Neuronal stem cell (in vitro differentiated cells): ENCODE data around the gene TNFRSF4.

Experiments used
- DNase-seq: peaks from one replicate; pipeline ENCODE4 v3.0.0-alpha.2; 2013; ENCODE audit warnings: low spot score
- H2AFZ ChIP-seq: one replicate; pipeline ENCODE4 v1.6.1; 2013; ENCODE audit warnings: mild to moderate bottlenecking, low read length, inconsistent platforms
- H2AK5ac ChIP-seq: 2 replicates; pipeline ENCODE4 v1.6.1; 2013; ENCODE audit warnings: low read depth, mild to moderate bottlenecking, inconsistent platforms, low read length, moderate library complexity, mixed read lengths
- H2BK120ac ChIP-seq: 2 replicates; pipeline ENCODE4 v1.6.1; 2013; ENCODE audit warnings: low read depth, mild to moderate bottlenecking, inconsistent platforms, low read length, moderate library complexity, mixed read lengths
- H2BK12ac ChIP-seq: one replicate; pipeline ENCODE4 v1.6.1; 2013; ENCODE audit warnings: low read length, inconsistent platforms
- H2BK15ac ChIP-seq: 2 replicates; pipeline ENCODE4 v1.6.1; 2013; ENCODE audit warnings: mild to moderate bottlenecking, low read length, inconsistent platforms, mixed read lengths
- H2BK5ac ChIP-seq: one replicate; pipeline ENCODE4 v1.6.1; 2013; ENCODE audit warnings: inconsistent platforms, mild to moderate bottlenecking, low read length, moderate library complexity
- H3K14ac ChIP-seq: one replicate; pipeline ENCODE4 v1.6.1; 2013; ENCODE audit warnings: low read length, inconsistent platforms
- H3K18ac ChIP-seq: 2 replicates; pipeline ENCODE4 v1.6.1; 2013; ENCODE audit warnings: low read length, inconsistent platforms
- H3K23ac ChIP-seq: 2 replicates; pipeline ENCODE4 v1.6.1; 2013; ENCODE audit warnings: low read depth, mild to moderate bottlenecking, mixed read lengths, low read length, inconsistent platforms; ENCODE audit not compliant: poor library complexity
- H3K27ac ChIP-seq: replicated peaks from 3 replicates; pipeline ENCODE4 v1.5.1; 2013; ENCODE audit warnings: low read length, inconsistent platforms
- H3K27me3 ChIP-seq, 3 experiments: 2 replicates each; pipeline ENCODE4 v1.6.1; 2013; ENCODE audit warnings: low read length in 3 of 3, mild to moderate bottlenecking in 2 of 3, inconsistent platforms in 1 of 3, low read depth in 1 of 3, mixed read lengths in 1 of 3, moderate library complexity in 1 of 3; ENCODE audit not compliant: control insufficient read depth in 3 of 3, insufficient read depth in 3 of 3
- H3K36me3 ChIP-seq, 2 donors: replicated peaks in 1 of 2; 2 replicates each; pipeline ENCODE4 v1.6.1; 2013; ENCODE audit warnings: low read length in 2 of 2; ENCODE audit not compliant: control insufficient read depth in 2 of 2, insufficient read depth in 2 of 2
- H3K4ac ChIP-seq: 2 replicates; pipeline ENCODE4 v1.6.1; 2013; ENCODE audit warnings: inconsistent platforms, mild to moderate bottlenecking, low read length, moderate library complexity
- H3K4me1 ChIP-seq, 2 donors: 1 replicate in 1 of 2; 2 replicates in 1 of 2; pipeline ENCODE4 v1.6.1; 2013; ENCODE audit warnings: low read length in 2 of 2, low read depth in 1 of 2; ENCODE audit not compliant: control insufficient read depth in 2 of 2, insufficient read depth in 1 of 2
- H3K4me2 ChIP-seq: one replicate; pipeline ENCODE4 v1.6.1; 2013; ENCODE audit warnings: mild to moderate bottlenecking, low read length, inconsistent platforms; ENCODE audit not compliant: insufficient read depth, poor library complexity, severe bottlenecking
- H3K4me3 ChIP-seq, 2 donors: 2 replicates each; pipeline ENCODE4 v1.5.1; 2013; ENCODE audit warnings: low read length in 2 of 2, mild to moderate bottlenecking in 2 of 2, inconsistent platforms in 1 of 2, moderate library complexity in 1 of 2
- H3K79me1 ChIP-seq: one replicate; pipeline ENCODE4 v1.6.1; 2013; ENCODE audit warnings: low read depth, mild to moderate bottlenecking, inconsistent platforms, low read length, moderate library complexity
- H3K9ac ChIP-seq: one replicate; pipeline ENCODE4 v1.6.1; 2013; ENCODE audit warnings: mild to moderate bottlenecking, low read depth, low read length, inconsistent platforms; ENCODE audit not compliant: poor library complexity
- H3K9me3 ChIP-seq, 2 donors: replicated peaks in 1 of 2; 2 replicates each; pipeline versions ENCODE3 to v1.6.1; 2013; ENCODE audit warnings: low read length in 2 of 2, mild to moderate bottlenecking in 2 of 2, inconsistent platforms in 1 of 2, low read depth in 1 of 2, mixed read lengths in 1 of 2, moderate library complexity in 1 of 2; ENCODE audit not compliant: control insufficient read depth in 2 of 2, insufficient read depth in 1 of 2
- H4K8ac ChIP-seq: one replicate; pipeline ENCODE4 v1.6.1; 2013; ENCODE audit warnings: low read depth, mild to moderate bottlenecking, inconsistent platforms, low read length, moderate library complexity
- H4K91ac ChIP-seq: one replicate; pipeline ENCODE4 v1.6.1; 2013; ENCODE audit warnings: low read length, low read depth, mild to moderate bottlenecking, inconsistent platforms; ENCODE audit not compliant: poor library complexity
- WGBS, 2 donors: extraction: QIAGEN DNeasy Blood & Tissue Kit; methylation state at CpG; one replicate each; pipeline ENCODE4 v1.1.7; 2013; ENCODE audit warnings: missing lambda C conversion rate in 2 of 2, mixed read lengths in 1 of 2; ENCODE audit not compliant: insufficient read length in 2 of 2, insufficient replicate concordance in 1 of 2; ENCODE audit errors: extremely low coverage in 2 of 2; 5-methylcytosine and 5-hydroxymethylcytosine counted together

Gene TNFRSF4

DNA sequence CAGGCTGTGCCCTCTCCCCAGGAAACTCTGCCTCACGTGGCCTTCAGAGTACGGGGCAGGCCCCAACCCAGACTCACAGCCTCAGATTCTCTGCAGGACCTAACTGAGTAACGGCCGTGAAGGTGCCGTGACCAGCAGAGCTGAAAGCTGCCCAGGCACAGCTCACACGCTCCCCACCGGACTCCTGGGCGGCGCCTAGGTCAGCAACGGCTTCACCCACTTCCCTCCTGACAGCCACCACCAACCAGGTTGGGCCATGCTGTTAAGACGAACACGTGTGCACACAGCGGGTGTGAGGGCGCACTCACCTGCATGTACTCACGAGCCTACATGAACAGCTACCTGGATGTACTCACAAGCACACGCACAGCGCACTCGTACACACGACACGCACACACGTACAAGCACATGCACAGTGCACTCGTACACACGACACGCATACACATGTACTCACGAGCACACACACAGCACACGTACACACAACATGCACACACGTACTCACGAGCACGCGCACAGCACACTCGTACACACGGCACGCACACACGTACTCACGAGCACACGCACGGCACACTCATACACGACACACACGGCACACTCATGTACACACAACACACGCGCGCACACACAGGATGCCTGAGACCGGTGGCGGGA, 8.7 kb upstream of the TNFRSF4 start:
- no peak overlapping the region for H3K18ac ChIP-seq
- H3K4me3 ChIP-seq = peak overlapping the region in 1 of 2 donors; percentile 70
- peaks cover 32 to 78% of the 10 kb centered on the region in 2 donors for H3K36me3 ChIP-seq

DNA sequence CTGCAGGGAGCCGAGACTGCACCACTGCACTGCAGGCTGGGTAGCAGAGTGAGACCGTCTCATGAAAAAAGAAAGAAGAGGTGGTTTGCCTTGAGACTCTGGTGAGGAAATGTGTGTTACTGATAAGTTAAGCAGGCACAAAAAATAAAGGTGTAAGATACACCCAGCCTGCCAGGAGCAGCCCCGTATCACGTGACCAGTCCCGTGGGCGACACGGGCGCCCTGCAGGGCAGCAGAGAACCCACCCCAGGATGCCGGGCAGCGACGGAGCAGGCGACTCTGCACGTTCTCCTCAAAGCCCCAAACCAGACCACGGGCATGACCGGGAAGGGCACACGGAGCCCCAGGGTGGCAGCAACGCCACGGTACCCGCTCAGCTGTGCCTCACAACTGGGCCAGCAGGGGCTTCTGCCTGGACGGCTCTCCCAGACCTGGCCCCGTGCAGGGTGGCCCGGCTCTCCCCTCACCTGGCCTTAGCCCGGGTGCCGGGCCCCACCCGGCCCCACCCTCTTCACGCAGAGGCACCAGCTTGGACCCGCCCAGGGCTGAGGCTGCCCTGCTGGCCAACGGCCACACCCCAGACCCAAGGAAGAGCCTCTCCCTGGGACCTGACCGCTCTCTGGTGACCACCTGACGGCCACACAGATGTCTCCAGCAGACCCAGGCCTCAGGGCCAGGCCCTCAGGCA, 8.1 kb upstream of the TNFRSF4 start:
- Histone ChIP-seq H2AFZ (no peak overlapping the region), H4K8ac (no peak overlapping the region), H4K91ac (no peak overlapping the region), H3K23ac (no peak overlapping the region), H3K4me3 (no peak overlapping the region), H2BK120ac (no peak overlapping the region), H3K36me3 (peaks cover 29 to 80% of the 10 kb centered on the region in 2 donors), H2AK5ac (no peak overlapping the region), H3K79me1 (peaks cover 21% of the 10 kb centered on the region), H2BK12ac (no peak overlapping the region), H3K27me3 (peaks cover 0 to 3% (median 0%) of the 10 kb centered on the region in 3 experiments), H3K14ac (no peak overlapping the region), H3K27ac (no peak overlapping the region), H3K4ac (no peak overlapping the region), H3K4me2 (no peak overlapping the region), H3K18ac (no peak overlapping the region), H3K9me3 (peaks cover 0 to 8% of the 10 kb centered on the region in 2 donors), H3K4me1 (no peaks in the 10 kb centered on the region), H3K9ac (peak overlapping the region; percentile 9), H2BK15ac (no peak overlapping the region), H2BK5ac (no peak overlapping the region)
- WGBS, 2 donors = no CpG with 5 or more reads among the region's 30 CpGs
- DNase-seq = no peak

More for the DNA sequence above, 8.7 kb upstream of the TNFRSF4 start:
- Histone ChIP-seq H3K79me1 (peaks cover 23% of the 10 kb centered on the region), H2AFZ (no peak overlapping the region), H3K4ac (no peak overlapping the region), H2BK12ac (no peak overlapping the region), H3K23ac (peak overlapping the region; percentile 98), H4K8ac (no peak overlapping the region), H3K9ac (peak overlapping the region; percentile 77), H4K91ac (no peak overlapping the region), H3K4me1 (no peaks in the 10 kb centered on the region), H3K4me2 (no peak overlapping the region), H3K9me3 (peaks cover 0 to 8% of the 10 kb centered on the region in 2 donors), H2AK5ac (no peak overlapping the region), H2BK5ac (no peak overlapping the region), H3K27ac (no peak overlapping the region), H3K14ac (no peak overlapping the region), H3K27me3 (peaks cover 0 to 3% (median 0%) of the 10 kb centered on the region in 3 experiments), H2BK15ac (no peak overlapping the region), H2BK120ac (no peak overlapping the region)
- no peak for DNase-seq
- WGBS, 2 donors = no CpG with 5 or more reads among the region's 44 CpGs

DNA sequence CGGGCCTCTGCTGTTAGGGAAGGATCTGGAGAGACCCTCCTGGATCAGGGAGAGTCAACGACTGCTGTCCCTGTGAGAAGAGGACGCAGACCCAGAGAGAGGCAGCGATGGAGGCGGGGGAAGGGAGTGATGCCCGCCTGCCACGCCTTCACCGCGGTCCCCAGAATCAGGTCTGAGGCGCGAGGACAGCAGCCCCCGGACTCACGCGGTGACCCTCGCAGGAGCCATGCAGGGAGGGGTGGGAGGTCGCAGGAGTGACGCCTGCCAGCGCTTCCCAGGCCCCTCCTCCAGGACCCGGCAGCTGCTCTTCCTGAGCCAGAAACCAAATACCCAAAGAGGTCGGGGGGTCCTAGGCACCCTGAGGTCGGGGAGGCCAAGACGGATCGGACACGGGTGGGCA, 6.2 kb upstream of the TNFRSF4 start:
- no peak overlapping the region for H3K9ac ChIP-seq
- peaks cover 0 to 3% (median 0%) of the 10 kb centered on the region in 3 experiments for H3K27me3 ChIP-seq
- H3K4me3 ChIP-seq = no peak overlapping the region
- DNase-seq = no peak
- H3K18ac ChIP-seq = no peak overlapping the region
- H4K91ac ChIP-seq = no peak overlapping the region
- no peak overlapping the region for H2AK5ac ChIP-seq
- no peaks in the 10 kb centered on the region for H3K4me1 ChIP-seq
- WGBS, 2 donors = no CpG with 5 or more reads among the region's 24 CpGs
- H2BK12ac ChIP-seq = no peak overlapping the region
- peaks cover 0 to 5% of the 10 kb centered on the region in 2 donors for H3K9me3 ChIP-seq
- H3K79me1 ChIP-seq = peaks cover 11% of the 10 kb centered on the region
- H3K23ac ChIP-seq = no peak overlapping the region
- H2AFZ ChIP-seq = no peak overlapping the region
- H3K36me3 ChIP-seq = peaks cover 21 to 76% of the 10 kb centered on the region in 2 donors
- no peak overlapping the region for H2BK5ac ChIP-seq
- H3K27ac ChIP-seq = no peak overlapping the region
- H3K14ac ChIP-seq = no peak overlapping the region
- H3K4me2 ChIP-seq = no peak overlapping the region
- no peak overlapping the region for H4K8ac ChIP-seq
- H2BK15ac ChIP-seq = no peak overlapping the region
- no peak overlapping the region for H2BK120ac ChIP-seq
- H3K4ac ChIP-seq = no peak overlapping the region

DNA sequence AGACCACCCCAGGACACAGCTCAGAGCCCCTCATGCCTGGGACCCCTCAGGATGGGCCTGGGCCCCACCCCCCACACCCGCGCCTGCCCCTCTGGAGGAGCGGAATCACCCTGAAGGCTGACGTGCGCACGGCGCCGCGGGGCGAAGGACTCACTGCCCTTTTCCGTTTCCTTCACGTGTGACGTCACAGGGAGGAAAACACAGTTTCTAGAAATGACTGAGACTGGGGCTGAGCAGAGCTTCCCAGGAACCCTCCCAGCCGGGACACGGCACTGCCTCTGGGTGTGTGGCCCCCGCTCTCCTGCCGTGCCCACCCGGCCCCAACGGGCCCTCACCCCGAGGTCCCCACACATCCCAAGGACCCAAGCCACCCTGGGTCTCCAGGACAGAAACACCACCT, 5.4 kb upstream of the TNFRSF4 start:
- H3K4me3 ChIP-seq = no peak overlapping the region
- no peak overlapping the region for H2BK5ac ChIP-seq
- H3K4ac ChIP-seq = no peak overlapping the region
- H3K4me2 ChIP-seq = no peak overlapping the region
- H3K27me3 ChIP-seq = peaks cover 0 to 3% (median 0%) of the 10 kb centered on the region in 3 experiments
- H3K79me1 ChIP-seq = peaks cover 5% of the 10 kb centered on the region
- H3K4me1 ChIP-seq = no peaks in the 10 kb centered on the region
- peaks cover 0 to 5% of the 10 kb centered on the region in 2 donors for H3K9me3 ChIP-seq
- peaks cover 21 to 67% of the 10 kb centered on the region in 2 donors for H3K36me3 ChIP-seq
- no peak overlapping the region for H4K91ac ChIP-seq
- no peak overlapping the region for H3K18ac ChIP-seq
- no peak overlapping the region for H3K27ac ChIP-seq
- WGBS, 2 donors = no CpG with 5 or more reads among the region's 20 CpGs
- H4K8ac ChIP-seq = no peak overlapping the region
- H2AK5ac ChIP-seq = no peak overlapping the region
- H3K14ac ChIP-seq = no peak overlapping the region
- no peak for DNase-seq
- H3K9ac ChIP-seq = no peak overlapping the region
- no peak overlapping the region for H2BK15ac ChIP-seq
- no peak overlapping the region for H2AFZ ChIP-seq
- no peak overlapping the region for H2BK120ac ChIP-seq
- no peak overlapping the region for H2BK12ac ChIP-seq
- peak overlapping the region; percentile 55 for H3K23ac ChIP-seq
